Activated T-cell treated with anti-CD3 and anti-CD28 coated beads for 24 hours (primary cell): ENCODE results near the gene DAAM2.

Source experiments
- DNase-seq: peaks from one replicate; pipeline ENCODE4 v3.0.0-alpha.2; 2020; ENCODE audit warnings: low read depth

DAAM2 gene

DNA sequence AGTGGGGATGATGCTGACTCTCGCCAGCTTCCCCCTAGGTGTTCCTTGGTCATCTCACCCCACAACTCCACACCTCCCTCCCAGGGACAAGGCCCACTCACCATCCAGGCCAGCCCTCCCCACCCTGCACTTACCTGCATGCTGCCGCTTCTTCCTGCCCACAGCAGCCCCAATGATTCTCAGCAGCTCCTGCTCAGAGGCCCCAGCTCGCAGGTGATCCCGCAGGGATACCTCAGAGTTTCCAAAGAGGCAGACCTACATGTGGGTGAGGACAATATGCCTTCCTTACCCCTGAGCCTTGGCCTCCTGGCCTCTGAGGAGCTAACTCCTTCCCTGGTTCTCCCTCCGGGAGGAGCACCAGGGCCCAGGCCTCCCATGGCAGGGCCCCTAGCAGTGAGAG, 117.5 kb downstream of the DAAM2 start:
- no peak for DNase-seq

DNA sequence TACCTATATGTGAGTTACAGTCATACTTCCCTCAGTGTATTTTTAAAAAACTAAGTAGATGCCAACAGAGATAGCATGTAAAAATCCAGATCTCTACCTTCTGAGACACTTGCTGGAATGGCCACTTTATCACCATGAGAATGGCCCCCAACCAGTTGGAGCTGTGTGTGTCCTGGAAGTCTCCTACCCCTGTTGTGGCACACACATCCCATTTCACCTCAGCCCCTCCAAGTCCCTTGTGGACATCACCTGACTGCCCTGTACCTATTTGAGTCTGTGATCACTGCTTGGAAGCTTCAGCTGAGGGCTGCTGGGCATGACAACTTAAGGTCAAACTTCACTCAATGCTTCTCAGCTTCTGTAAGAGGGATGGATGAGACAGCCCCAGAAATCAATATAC, 118.0 kb downstream of the DAAM2 start:
- no peak for DNase-seq

DNA sequence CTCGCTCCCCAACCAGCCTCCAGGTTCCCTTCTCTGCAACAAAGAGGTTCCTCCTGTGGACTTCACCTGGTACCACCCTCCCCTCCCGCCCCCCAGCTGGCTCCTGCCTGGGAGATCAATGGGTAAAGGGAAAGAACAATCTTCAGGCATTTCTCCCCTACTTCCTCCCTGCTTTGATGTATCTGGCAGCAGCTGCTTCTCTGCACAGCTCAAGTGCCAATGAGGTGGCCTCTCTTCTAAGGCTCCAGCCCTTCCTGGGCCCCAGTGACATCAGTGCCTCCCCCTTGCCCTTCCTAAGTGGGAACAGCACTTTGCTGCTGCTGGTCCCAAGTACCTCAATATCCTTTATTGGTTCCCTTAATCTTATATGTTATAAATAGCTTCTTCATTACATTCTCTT, 118.6 kb downstream of the DAAM2 start:
- DNase-seq, result no peak

DNA sequence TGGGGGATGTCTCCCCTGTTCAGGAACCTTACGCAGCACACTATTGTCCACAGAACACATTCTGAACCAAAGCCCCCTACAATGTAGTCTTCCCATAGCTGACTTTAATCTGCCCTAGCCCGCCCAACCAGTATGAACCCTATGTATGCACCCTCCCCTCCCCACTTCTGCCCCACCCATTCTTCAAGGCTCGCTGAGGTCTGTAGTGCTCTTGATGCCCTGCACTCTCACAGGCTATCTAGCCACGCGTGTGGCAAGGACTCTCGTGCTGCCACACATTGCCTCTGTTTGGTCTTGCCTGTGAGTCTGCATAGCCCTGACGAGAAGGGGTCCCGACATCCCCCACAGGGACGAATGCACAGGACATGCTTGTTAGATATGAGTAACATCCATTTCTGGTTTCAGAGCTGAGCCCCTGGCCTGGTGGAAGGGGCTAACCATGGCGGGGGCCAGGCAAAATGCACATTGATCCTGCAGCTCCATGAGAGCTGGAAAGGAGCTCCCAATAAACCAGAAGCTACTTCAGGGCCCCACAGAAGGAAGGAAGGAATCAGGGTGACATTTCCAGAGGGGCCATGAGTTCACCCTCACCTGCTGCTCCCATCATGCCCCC, 119.4 kb downstream of the DAAM2 start:
- DNase-seq, result no peak

DNA sequence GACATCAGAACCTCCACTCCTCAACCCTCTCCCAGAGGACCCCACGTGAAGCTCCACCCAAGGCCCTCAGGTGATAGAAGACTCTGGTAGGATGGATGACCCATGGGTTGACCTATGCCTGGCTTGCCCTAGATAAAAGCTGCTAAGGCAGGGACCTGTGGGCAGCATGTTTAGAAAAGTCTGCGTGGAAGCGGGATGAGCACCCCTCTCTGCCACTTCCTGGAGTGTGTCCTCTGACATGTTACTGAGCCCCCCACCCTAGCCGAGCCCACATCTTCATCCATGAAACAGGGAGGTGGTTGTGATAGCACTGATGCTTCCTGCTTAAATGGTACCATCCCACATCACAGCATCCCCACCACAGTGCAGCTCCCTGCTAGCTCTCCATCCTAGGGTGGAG, 120.3 kb downstream of the DAAM2 start:
- DNase-seq, result no peak

DNA sequence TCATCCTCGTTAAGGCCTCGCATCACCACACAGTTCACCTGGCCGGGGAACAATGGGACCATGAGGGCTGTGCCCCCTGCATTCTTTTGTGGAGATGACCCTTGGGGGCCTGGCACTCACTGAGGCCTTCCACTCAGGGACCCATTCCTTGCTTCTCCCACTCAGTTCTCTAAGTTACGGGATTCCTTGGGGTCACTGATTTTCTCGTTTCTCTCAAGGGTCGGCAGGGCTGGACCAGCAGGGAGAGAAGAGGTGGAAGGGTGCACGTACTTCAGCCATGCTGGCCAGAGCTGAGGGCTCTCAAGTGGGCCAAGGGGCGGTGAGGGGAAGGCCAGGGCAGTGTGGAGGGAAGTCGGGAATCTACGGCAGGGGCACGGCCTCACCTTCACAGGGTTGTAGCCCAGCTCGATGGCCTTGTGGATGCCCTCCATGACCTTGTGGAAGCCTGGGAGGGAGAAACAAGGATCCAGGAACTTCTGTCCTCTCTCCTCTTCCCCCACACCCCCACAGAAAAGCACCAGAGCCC, 121.3 kb downstream of the DAAM2 start:
- no peak for DNase-seq

DNA sequence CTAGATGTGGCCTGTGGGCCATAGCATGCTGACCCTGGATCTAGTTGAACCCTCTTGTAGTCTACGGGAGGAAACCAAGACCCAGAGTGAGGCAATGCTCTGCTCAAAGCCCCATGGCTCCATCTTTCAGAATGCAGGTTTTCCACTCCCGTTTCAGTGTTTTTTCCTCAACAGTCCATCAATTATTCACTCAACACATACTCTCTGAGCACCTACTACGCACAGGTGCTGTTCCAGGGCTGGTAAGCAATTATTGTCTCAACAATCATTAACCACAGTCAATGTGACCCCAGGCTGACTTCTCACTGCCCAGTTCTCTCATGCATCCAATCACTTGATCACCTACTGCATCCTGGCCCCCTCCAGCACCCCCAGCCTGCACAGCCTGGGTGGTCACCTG, 122.1 kb downstream of the DAAM2 start:
- DNase-seq, result no peak

DNA sequence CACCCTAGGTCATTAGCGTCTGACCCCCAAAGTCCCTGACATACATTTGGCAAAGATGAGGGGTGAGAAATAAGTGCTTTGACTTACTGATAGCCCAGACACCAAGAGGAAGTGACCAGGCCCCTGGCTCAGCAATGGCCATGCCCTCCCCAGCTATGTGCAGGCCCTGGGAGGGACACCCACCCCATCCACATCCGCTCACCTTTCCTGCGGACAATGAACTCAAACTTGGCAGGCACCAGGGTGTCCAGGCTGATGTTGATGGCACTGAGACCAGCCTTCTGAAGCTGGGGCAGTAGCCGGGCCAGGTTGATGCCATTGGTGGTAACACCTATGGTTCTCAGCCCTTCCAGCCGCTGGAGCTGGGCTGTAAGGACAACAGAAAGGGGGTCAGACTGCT, 123.7 kb downstream of the DAAM2 start:
- DNase-seq, result no peak

DNA sequence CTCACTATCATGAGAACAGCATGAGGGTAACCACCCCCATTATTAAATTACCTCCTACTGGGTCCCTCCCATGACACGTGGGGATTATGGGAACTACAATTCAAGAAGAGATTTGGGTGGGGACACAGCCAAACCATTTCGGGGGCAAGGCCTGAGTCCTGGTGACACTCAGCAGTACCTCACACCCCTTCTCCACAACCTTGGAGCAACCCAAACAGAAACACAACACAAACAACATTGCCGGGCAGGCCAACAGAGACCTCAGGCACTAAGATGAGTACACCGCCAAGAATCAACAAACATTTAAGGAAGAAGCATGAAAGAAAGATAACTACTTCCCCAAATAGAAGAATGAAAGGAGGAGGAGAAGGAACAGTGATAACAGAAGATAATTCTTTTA, 125.2 kb downstream of the DAAM2 start:
- DNase-seq, result no peak

DNA sequence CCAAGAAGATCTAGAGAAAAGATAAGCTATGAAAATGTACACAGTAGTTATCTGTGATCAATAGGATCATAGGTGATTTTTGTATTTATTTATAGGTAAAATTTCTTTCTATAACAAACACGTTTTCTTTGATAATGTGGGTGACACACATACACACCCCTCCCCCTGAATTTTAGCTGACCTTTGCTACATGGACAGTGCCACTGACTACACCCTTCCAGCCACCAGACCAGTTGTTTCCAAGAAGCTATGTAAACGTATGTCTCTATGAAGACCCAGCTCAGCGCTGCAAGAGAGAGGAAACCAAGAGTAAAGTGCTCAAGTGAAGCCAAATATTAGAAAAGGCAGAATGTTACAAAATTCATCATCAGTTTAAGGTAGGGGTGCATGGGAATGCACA, 125.8 kb downstream of the DAAM2 start:
- no peak for DNase-seq

DNA sequence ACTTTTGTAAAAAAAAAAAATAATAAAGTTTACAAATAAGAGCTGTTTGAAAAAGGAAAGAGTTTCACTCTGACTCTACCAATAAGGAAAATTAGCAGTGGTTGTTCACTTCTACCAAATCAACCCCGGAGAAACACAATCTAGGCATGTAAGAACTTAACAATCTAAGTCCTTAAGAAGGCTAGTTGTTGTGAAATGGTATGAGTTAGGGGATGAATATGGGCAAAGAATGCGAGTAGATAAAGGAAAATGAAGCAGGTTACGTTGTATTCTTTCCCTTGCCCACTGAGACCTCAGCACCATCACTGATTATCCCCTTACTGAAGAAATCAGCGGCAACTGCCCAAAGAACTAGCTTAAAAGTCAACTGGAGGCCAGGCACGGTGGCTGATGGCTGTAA, 126.7 kb downstream of the DAAM2 start:
- no peak for DNase-seq

DNA sequence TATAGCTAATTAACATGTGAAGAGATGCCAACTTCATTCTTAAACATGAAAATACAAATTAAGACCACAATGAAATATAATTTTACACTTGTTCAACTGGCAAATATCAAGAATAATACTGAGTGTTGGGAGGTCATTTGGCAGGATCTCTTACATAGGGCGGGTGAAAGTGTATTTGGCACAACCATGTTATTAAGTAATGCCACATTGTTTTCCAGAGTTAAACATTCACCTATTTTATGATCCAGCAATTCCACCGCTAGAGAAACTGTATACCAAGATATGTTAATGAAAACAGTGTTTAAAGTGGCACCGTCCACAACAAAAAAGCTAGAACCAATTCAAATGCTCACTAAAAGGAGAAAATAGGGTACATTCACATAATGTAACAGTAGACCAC, 128.0 kb downstream of the DAAM2 start:
- no peak for DNase-seq

DNA sequence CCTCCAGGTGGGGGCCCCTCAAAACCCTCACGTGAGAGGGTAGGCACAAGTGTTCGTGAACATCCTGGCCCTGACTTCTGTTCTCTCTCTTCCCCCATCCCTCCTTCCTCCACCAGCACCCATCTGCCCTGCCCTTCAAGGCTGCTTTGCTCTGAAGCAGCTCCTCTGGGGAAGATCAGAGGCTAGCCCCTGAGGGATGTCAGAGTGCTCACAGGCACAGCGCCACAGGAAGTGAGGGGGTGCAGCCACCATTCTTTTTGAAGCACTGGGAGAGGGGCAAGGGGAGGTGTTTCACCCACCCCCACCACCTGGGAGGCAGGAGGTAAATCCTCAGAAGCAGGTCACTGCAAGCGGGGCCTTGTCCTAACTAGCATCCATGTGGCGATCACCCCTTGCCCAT, 130.6 kb downstream of the DAAM2 start:
- no peak for DNase-seq

DNA sequence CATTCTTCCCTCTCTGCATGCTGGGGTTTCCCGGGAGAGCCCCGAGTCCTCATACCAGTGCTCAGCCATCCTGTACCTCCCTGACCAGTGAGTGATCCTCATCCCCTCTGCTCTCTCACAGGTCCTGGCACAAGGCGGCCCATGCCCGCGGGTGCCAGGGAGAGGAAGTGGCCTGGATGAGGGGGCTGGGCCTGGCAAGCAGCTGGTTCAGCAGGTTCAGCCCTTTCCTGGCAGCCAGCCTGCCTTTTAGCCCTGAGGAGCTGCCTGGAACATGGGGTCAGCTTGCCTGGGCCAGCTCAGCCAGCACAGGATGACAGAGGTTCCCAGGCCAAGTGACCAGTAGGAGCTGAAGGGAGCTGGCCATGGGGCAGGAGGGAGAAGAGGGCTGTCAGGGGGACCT, 131.2 kb downstream of the DAAM2 start:
- no peak for DNase-seq

DNA sequence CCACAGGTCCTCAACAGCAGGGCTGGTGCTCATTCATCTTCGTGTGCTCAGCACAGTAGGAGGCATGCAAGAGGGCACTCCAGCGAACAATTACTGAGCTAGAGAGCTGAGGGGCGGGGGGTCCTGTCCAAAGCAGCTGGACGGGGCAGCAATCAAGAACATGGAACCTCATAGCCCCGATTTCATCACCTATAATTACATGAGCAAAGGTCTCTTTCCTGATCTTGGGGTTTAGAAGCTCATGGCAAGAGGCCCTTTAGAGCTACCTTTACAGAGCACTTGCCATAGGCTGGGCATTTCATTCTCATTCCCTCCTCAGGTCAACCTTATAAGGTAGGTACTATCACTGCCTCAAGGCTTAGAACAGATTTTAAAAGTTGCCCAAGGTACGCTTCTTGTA, 131.7 kb downstream of the DAAM2 start:
- DNase-seq, result no peak

DNA sequence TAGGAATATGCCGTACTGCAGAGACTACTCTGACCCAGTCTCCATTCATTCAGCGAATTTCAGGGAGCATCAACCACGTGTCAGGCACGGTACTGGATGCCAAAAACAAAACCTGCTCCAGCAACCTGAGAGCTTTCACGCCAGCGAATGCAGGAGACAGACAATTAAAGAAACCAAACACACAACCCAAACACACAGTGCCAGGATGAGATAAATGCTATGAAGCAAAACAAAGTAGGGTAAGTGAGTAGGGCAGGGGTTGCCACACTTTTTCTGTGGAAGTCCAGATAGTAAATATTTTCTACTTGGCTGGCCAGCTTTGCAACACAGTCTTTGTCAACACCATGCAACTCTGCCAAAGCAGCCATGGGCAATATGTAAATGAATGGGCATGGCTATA, 132.1 kb downstream of the DAAM2 start:
- no peak for DNase-seq

DNA sequence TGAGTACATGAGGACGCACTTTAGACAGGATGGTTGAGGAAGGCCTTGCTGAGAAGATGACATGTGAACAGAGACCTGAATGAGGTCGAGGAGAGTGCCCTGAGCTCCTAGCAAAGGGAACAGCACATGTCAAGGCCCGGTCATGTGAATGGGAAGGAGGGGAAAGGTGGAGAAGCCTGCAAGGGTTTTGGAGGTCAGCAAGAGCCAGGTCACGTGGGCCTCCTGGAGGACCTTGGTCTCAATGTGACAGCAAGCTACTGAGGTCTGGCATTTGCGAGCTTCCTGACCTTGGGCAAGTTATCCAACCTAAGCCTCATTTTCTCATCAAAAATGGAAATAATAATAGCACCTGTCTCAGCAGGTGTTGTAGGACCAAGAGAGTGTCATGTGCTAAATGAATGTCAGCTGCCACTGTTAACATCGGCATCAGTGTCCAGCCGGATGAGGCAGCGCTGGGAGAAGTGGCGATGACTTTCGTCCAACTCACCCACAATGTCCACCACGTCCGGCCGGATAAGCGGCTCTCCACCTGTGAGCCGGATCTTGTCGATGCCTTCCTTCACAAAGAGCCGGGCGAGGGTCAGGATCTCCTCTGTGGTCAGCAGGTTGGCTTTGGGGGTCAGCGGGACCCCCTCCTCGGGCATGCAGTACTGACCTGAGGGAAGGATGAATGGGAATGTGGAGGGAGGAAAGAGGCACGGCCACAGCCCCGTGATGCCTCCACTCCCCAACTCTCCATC, 133.2 kb downstream of the DAAM2 start:
- no peak for DNase-seq

DNA sequence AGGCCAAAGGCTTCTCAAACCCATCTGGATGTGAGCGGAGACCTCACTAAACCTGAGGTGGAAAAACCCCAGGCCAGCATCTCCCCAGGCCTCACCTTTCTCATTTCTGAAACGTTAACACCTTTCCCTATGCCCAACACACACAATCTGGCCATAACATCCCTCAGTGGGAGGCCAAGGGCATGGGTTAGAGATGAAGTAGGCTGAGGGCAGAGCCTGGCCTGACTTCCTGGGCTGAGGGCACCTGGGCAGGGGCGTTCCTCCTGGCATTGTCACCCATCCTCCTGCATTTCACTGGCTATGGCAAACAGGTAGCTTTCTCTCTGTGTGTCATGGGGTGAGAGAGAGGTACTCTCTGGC, 133.7 kb downstream of the DAAM2 start:
- DNase-seq, result no peak

DNA sequence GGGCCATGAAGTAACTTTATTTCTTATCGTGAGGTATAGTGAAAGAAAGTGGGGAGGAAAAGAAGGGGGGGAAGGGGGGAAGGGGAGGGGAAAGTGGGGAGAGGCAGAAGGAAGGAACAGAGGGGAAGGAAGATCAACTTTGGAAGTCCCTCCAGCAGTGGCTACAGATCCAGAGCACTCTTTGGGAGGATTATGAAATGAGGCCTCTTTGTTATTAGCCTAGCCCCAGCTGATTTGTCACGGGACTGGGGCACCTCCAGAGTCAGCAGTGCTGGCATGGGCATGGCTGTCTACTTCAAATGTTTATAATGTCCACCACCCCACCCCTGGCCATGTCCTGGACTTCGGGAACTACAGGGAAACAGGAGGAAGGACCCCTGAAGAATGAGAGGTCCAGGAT, 134.5 kb downstream of the DAAM2 start:
- DNase-seq, result no peak

DNA sequence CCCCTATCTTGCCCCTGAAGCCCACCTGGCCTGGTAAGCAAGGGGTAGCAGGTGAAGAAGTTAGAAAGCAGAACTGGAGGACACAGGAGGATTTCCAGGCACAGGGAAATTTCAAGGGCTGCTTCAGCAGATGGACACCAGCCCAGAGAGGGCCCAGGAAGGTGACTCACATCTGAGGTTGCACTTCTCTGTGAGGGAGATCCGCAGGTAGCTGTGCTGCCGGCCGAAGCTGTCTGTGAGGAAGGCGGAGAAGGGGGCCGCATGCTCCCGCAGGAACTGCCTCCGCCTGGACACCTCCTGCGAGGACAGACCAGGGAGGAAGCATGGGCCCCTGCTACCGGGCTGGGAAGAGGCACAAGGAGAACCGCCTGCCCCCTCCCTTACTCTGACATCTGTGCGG, 135.0 kb downstream of the DAAM2 start:
- DNase-seq, result no peak

DNA sequence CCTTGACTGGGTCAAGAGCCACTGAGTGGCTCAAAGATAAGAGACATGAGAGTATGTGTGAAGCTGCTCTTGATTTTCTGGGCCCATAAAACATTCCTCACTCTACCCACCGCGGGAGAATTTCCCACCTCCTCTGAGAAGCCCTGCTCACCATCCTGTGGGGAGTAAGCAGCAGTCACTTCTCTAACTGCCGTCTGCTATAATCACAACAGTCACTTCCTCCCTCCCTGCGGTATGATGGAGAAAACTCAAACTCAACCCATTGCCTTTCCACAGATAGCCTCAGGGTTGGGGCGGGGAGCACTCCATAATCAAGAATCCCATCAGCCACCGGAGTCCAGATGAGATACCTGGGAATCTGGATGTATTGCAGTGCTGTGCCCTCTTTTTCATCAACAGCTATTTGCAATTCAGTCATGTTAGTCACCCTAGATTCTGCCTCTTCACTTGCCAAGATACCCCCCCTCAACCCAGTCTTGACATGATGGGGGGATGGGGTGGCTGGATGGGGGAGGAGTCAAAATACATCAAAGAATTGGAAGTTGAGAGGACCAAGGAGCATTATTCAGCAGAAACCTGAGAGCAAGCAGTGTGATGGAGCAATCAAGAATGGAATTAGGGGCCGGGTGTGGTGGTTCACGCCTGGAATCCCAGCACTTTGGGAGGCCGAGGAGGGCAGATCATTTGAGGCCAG, 137.0 kb downstream of the DAAM2 start:
- DNase-seq, result no peak

DNA sequence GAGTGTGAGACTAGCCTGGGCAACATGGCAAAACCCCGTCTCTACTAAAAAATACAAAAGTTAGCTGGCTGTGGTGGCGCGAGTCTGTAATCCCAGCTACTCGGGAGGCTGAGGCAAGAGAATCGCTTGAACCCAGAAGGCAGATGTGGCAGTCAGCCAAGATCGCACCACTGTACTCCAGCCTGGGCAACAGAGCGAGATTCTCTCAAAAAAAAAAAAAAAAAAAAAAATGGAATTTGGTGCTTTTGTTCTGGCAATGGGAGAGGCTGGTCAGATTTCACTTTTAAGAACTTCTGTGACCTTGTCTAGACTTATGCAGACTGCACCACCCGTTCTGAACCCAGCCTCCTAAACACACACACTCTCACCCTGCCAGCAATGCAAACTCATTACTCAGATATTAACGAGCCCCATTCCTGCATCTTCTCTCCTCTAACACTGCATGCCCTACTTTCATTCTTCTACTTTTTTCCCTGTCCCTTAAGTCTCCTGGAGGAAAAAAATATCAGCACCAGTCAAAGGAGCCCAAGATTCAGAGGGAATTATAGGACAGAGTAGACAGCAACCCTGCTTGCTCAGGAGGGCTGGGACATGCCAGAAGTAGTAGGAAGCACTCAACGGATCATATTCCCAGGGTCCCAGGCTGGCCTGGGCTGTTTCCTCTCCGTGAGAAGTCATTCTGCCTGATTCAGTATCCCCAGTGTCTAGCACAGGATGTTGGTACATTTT, 137.7 kb downstream of the DAAM2 start:
- DNase-seq, result no peak

DNA sequence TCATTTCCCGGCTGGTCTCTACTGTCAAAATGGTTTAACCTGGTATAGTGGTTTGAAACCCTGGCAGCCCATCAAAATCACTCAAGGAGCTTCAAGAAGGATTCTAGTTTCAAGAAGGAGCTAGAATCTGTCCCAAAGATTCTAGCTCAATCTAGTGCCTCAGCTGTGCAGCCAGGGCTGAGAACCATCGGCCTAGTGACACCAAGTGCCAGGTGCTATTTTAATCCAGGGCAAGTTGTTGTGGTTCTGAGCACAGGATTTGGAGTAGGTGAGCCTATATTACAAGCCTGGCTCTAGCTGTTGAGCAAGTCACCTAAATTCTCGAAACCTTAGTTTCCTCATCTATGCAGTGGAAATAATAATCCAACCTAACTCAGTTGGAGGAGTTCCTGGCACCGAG, 138.4 kb downstream of the DAAM2 start:
- DNase-seq, result no peak
